ENCODE measurements around the gene MYO15A.

The MYO15A gene

DNA sequence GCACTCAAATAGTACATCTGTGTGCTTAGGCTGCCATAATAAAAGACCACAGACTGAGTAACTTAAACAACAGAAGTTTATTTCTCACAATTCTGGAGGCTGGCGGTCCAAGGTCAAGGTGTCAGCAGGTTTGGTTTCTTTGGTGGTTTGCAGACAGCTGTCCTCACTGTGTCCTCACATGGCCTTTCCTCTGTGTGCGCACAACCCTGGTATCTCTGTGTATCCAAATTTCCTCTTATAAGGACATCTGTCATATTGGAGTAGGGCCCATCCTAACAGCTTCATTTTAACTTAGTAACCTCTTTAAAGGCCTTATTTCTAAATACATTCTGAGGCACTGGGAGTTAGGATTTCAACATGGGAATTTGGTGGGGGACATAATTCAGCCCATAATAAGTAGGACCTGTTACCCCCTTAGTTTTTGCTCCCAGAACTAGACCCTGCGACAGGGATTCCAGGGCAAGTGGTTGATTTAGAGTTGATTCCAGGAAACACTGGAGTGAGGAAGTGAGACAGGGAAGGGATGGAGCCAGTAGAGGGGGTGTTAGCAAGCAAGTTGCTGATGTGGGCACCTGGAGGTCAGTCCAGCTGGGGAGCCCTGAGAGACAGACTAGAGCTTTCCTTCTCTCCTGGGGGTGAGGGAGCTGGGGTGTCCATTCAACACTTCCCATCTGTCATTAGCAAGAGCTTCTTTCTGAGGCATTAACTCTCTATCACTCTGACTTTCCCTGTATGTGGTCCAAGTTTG is 64.1 kb downstream of the MYO15A start:
- no peak for TF ChIP-seq TAF1 (IDR thresholded peaks at IDR 0.05; ENCODE audit: borderline replicate concordance, insufficient read depth, low read length)
- no peak for TF ChIP-seq POLR2AphosphoS5 (IDR thresholded peaks at IDR 0.05; ENCODE audit: low read depth, low read length)
- TF ChIP-seq, protein P1, sequence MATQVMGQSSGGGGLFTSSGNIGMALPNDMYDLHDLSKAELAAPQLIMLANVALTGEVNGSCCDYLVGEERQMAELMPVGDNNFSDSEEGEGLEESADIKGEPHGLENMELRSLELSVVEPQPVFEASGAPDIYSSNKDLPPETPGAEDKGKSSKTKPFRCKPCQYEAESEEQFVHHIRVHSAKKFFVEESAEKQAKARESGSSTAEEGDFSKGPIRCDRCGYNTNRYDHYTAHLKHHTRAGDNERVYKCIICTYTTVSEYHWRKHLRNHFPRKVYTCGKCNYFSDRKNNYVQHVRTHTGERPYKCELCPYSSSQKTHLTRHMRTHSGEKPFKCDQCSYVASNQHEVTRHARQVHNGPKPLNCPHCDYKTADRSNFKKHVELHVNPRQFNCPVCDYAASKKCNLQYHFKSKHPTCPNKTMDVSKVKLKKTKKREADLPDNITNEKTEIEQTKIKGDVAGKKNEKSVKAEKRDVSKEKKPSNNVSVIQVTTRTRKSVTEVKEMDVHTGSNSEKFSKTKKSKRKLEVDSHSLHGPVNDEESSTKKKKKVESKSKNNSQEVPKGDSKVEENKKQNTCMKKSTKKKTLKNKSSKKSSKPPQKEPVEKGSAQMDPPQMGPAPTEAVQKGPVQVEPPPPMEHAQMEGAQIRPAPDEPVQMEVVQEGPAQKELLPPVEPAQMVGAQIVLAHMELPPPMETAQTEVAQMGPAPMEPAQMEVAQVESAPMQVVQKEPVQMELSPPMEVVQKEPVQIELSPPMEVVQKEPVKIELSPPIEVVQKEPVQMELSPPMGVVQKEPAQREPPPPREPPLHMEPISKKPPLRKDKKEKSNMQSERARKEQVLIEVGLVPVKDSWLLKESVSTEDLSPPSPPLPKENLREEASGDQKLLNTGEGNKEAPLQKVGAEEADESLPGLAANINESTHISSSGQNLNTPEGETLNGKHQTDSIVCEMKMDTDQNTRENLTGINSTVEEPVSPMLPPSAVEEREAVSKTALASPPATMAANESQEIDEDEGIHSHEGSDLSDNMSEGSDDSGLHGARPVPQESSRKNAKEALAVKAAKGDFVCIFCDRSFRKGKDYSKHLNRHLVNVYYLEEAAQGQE (IDR thresholded peaks at IDR 0.05; ENCODE audit: insufficient read depth in 1 of 2, low read depth in 2 of 2, low read length in 2 of 2), result no peak
- TF ChIP-seq FOXP2 (optimal IDR thresholded peaks at IDR 0.05; ENCODE audit: borderline replicate concordance, extremely low read depth, extremely low read length, insufficient read depth), result no peak
- TF ChIP-seq SIN3A (IDR thresholded peaks at IDR 0.05; ENCODE audit: borderline replicate concordance, insufficient read depth, low read length), result no peak

DNA sequence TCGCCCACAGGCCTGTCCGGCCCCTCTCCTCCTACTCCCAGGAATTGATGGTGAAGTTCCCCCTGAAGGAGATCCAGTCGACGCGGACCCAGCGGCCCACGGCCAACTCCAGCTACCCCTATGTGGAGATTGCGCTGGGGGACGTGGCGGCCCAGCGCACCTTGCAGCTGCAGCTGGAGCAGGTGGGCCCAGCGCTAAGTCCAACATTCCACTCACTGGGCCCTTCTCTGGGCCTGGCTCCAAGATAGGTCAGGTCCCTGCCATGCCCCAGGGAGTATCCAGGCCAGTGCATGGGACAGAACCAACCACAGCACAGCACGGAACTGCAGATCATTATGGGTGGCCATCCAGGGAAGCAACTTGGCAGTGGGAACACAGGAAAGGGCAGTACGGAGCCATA is 65.2 kb downstream of the MYO15A start:
- TF ChIP-seq FOXP2 (optimal IDR thresholded peaks at IDR 0.05; ENCODE audit: borderline replicate concordance, extremely low read depth, extremely low read length, insufficient read depth) (no peak), TAF1 (IDR thresholded peaks at IDR 0.05; ENCODE audit: borderline replicate concordance, insufficient read depth, low read length) (no peak), POLR2AphosphoS5 (IDR thresholded peaks at IDR 0.05; ENCODE audit: low read depth, low read length) (no peak), SIN3A (IDR thresholded peaks at IDR 0.05; ENCODE audit: borderline replicate concordance, insufficient read depth, low read length) (no peak)
- TF ChIP-seq, protein P1 (IDR thresholded peaks at IDR 0.05; ENCODE audit: insufficient read depth in 1 of 2, low read depth in 2 of 2, low read length in 2 of 2), result no peak

DNA sequence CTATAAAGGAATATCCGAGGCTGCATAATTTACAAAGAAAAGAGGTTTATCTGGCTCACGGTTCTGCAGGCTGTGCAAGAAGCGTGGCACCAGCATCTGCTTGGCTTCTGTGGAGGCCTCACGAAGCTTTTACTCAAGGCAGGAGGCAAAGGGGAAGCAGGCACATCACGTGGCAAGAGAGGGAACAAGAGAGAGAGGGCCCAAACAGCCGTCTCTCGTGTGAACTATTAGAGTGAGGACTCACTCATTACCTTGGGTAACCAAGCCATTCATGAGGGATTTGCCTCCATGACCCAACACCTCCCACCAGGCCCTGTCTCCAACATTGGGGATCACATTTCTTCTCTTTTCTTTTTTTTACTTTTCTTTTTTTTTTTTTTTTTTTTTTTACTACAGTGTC is 67.6 kb downstream of the MYO15A start:
- TF ChIP-seq TAF1 (IDR thresholded peaks at IDR 0.05; ENCODE audit: borderline replicate concordance, insufficient read depth, low read length) (no peak), FOXP2 (optimal IDR thresholded peaks at IDR 0.05; ENCODE audit: borderline replicate concordance, extremely low read depth, extremely low read length, insufficient read depth) (no peak), POLR2AphosphoS5 (IDR thresholded peaks at IDR 0.05; ENCODE audit: low read depth, low read length) (no peak), SIN3A (IDR thresholded peaks at IDR 0.05; ENCODE audit: borderline replicate concordance, insufficient read depth, low read length) (no peak)
- TF ChIP-seq, protein P1 (IDR thresholded peaks at IDR 0.05; ENCODE audit: insufficient read depth in 1 of 2, low read depth in 2 of 2, low read length in 2 of 2), result no peak

DNA sequence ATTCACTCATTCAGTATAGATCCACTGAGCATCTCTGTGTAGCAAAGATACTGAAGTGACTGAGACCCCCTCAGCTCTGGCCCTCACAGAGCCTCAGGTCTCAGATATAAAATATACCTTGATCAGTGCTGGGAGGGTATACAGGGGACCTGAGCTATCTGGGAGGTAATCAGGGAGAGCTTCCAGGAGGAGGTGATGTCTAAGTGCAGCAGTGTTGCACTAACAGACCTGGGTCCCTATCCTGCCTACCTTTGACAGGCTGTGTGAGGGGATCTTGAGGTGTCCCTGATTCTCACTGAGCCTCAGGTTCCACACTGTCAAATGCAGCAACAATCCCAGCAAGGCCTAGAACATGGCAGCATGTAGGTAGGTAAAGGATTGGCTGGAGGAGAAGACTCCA is 68.6 kb downstream of the MYO15A start:
- TF ChIP-seq, protein P1 (IDR thresholded peaks at IDR 0.05; ENCODE audit: insufficient read depth in 1 of 2, low read depth in 2 of 2, low read length in 2 of 2), result no peak
- no peak for TF ChIP-seq FOXP2 (optimal IDR thresholded peaks at IDR 0.05; ENCODE audit: borderline replicate concordance, extremely low read depth, extremely low read length, insufficient read depth)
- no peak for TF ChIP-seq SIN3A (IDR thresholded peaks at IDR 0.05; ENCODE audit: borderline replicate concordance, insufficient read depth, low read length)
- no peak for TF ChIP-seq POLR2AphosphoS5 (IDR thresholded peaks at IDR 0.05; ENCODE audit: low read depth, low read length)
- no peak for TF ChIP-seq TAF1 (IDR thresholded peaks at IDR 0.05; ENCODE audit: borderline replicate concordance, insufficient read depth, low read length)

All from PFSK-1 (cell line).